ENCODE results near the gene MIDN.

GRCh38 chr19:1227304-1228054 is 20.9 kb upstream of the MIDN start:
- TF ChIP-seq, protein P1, sequence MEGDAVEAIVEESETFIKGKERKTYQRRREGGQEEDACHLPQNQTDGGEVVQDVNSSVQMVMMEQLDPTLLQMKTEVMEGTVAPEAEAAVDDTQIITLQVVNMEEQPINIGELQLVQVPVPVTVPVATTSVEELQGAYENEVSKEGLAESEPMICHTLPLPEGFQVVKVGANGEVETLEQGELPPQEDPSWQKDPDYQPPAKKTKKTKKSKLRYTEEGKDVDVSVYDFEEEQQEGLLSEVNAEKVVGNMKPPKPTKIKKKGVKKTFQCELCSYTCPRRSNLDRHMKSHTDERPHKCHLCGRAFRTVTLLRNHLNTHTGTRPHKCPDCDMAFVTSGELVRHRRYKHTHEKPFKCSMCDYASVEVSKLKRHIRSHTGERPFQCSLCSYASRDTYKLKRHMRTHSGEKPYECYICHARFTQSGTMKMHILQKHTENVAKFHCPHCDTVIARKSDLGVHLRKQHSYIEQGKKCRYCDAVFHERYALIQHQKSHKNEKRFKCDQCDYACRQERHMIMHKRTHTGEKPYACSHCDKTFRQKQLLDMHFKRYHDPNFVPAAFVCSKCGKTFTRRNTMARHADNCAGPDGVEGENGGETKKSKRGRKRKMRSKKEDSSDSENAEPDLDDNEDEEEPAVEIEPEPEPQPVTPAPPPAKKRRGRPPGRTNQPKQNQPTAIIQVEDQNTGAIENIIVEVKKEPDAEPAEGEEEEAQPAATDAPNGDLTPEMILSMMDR (IDR thresholded peaks at IDR 0.05) = no peak
- no peak for TF ChIP-seq POLR2A (IDR thresholded peaks at IDR 0.05)

All from body of pancreas (tissue), 4 donors.